ENCODE data around the gene SAMD4A.

GRCh38 chr14:54567639-54568561 is 972 bp downstream of the SAMD4A start:
- no peak for TF ChIP-seq EZH2 (IDR thresholded peaks at IDR 0.05; ENCODE audit: insufficient read depth, poor library complexity, severe bottlenecking)
- TF ChIP-seq EZH2phosphoT487 (IDR thresholded peaks at IDR 0.05; ENCODE audit: insufficient read depth, low read depth), result no peak
